K562 (cell line): ENCODE data around the gene NEURL2. TPM values are rescaled to one million over a fixed set of nuclear protein-coding genes. Genes with fewer than 3 reads are reported as not detected.
A peak's percentile ranks its signal among the peaks of the same experiment; 100 is the strongest.

ENCODE experiments used
- NFXL1 ChIP-seq: fragments of 450-650 bp; formaldehyde crosslinking; IDR thresholded peaks from 2 replicates; pipeline ENCODE4 v1.4.0; 2021; ENCODE audit warnings: mild to moderate bottlenecking
- NR4A1 ChIP-seq, 2 experiments: fragments of 250-450 bp in 1 of 2; fragments of 450-650 bp in 1 of 2; sonication (Bioruptor Pico) in 1 of 2; IDR thresholded peaks; 2 replicates each; pipeline versions ENCODE4 v1.4.0 to v1.6.1; 2016 to 2020; ENCODE audit warnings: mild to moderate bottlenecking in 2 of 2, missing compliant biosample characterization in 1 of 2, missing genetic modification characterization in 1 of 2, moderate library complexity in 1 of 2
- PTRF ChIP-seq: fragments of 450-650 bp; IDR thresholded peaks from 2 replicates; pipeline ENCODE4 v1.6.1; 2016; ENCODE audit warnings: mild to moderate bottlenecking, missing genetic modification characterization, missing compliant biosample characterization
- SAFB2 ChIP-seq: fragments of 200-400 bp; formaldehyde crosslinking; IDR thresholded peaks from 2 replicates; pipeline ENCODE4 v1.6.1; 2018; ENCODE audit warnings: borderline replicate concordance, low read length, low read depth, moderate library complexity; ENCODE audit not compliant: severe bottlenecking
- SMARCA5 ChIP-seq: fragments of 450-650 bp; IDR thresholded peaks from 2 replicates; pipeline ENCODE4 v1.6.1; 2016
- SNIP1 ChIP-seq: fragments of 450-650 bp; IDR thresholded peaks from 2 replicates; pipeline ENCODE4 v1.7.1; 2017; ENCODE audit warnings: low read depth, mild to moderate bottlenecking
- TRIM25 ChIP-seq: fragments of 450-650 bp; IDR thresholded peaks from 2 replicates; pipeline ENCODE4 v1.7.0; 2016; ENCODE audit warnings: borderline replicate concordance
- ZBTB17 ChIP-seq: fragments of 450-650 bp; formaldehyde crosslinking; IDR thresholded peaks from 2 replicates; pipeline ENCODE4 v1.4.0; 2020; ENCODE audit warnings: mild to moderate bottlenecking
- ZBTB2 ChIP-seq: fragments of 450-650 bp; IDR thresholded peaks from 2 replicates; pipeline ENCODE4 v1.6.1; 2016; ENCODE audit warnings: antibody characterized with exemption
- ZBTB9 ChIP-seq: fragments of 450-650 bp; formaldehyde crosslinking; IDR thresholded peaks from 2 replicates; pipeline ENCODE4 v1.4.0; 2020; ENCODE audit warnings: mild to moderate bottlenecking, moderate library complexity
- ZC3H4 ChIP-seq: sonication (generic); formaldehyde crosslinking; IDR thresholded peaks from 2 replicates; pipeline ENCODE4 v1.9.0; 2021; ENCODE audit warnings: missing genetic modification reagents, borderline replicate concordance
- ZEB2 ChIP-seq: fragments of 450-650 bp; IDR thresholded peaks from 2 replicates; pipeline ENCODE4 v1.6.1; 2016
- ZNF165 ChIP-seq: fragments of 250-450 bp; sonication (Bioruptor Pico); IDR thresholded peaks from 2 replicates; pipeline ENCODE4 v1.4.0; 2020; ENCODE audit warnings: borderline replicate concordance
- polyA plus RNA-seq, 8 experiments: library from polyadenylated mRNA; depleted of rRNA in 4 of 8; stranded (reverse) in 5 of 8; unstranded in 3 of 8; fragments of >200 nt; fragmentation: Nextera tagmentation in 2 of 8; fragmentation: Illumina TruSeq in 1 of 8; extraction: Ambion mirVana in 2 of 8; extraction: Trizol in 1 of 8; gene quantifications; 2 replicates each; pipeline versions ENCODE4 v1.2.1 to v1.2.3, GENCODE V29; 2011 to 2014; ENCODE audit warnings: inconsistent platforms in 1 of 8, missing spikeins in 1 of 8
- total RNA-seq, 7 experiments: library from RNA; depleted of rRNA in 6 of 7; stranded (reverse); fragments of >200 nt in 6 of 7; fragmentation: Illumina TruSeq in 2 of 7; extraction: Trizol in 2 of 7; gene quantifications; 2 replicates each; pipeline versions ENCODE4 v1.2.1 to v1.2.3, GENCODE V29; 2011 to 2021; ENCODE audit warnings: low replicate concordance in 1 of 7
- TF ChIP-seq, protein P1 (sequence below): sonication (generic); formaldehyde crosslinking; IDR thresholded peaks from 2 replicates; pipeline ENCODE4 v1.8.0; 2022; ENCODE audit warnings: missing genetic modification reagents, mild to moderate bottlenecking, borderline replicate concordance
- TF ChIP-seq, protein P2 (sequence below): fragments of 250-450 bp; sonication (Bioruptor Pico); IDR thresholded peaks from 2 replicates; pipeline ENCODE4 v1.8.0; 2021; ENCODE audit warnings: moderate library complexity, mild to moderate bottlenecking, inconsistent platforms
- TF ChIP-seq, protein P3 (sequence below): fragments of 450-650 bp; IDR thresholded peaks from one replicate; pipeline ENCODE4 v1.6.1; 2018; ENCODE audit warnings: mild to moderate bottlenecking, moderate library complexity; ENCODE audit not compliant: partially characterized antibody

Gene NEURL2
- total and polyA plus RNA-seq, 9 of the 15 experiments (the other 6 are each of a cell fraction or from before 2014, with no cell fraction given), result 0.22 to 1.9 (median 0.50) TPM; not detected in 1

- TF ChIP-seq ZBTB2, result no peak
- no peak for TF ChIP-seq ZEB2
- no peak for TF ChIP-seq NR4A1 (CRISPR knock-in tag; IDR thresholded peaks at IDR 0.05)
- TF ChIP-seq NR4A1 (tag; IDR thresholded peaks at IDR 0.05), result no peak
- TF ChIP-seq, protein P1, sequence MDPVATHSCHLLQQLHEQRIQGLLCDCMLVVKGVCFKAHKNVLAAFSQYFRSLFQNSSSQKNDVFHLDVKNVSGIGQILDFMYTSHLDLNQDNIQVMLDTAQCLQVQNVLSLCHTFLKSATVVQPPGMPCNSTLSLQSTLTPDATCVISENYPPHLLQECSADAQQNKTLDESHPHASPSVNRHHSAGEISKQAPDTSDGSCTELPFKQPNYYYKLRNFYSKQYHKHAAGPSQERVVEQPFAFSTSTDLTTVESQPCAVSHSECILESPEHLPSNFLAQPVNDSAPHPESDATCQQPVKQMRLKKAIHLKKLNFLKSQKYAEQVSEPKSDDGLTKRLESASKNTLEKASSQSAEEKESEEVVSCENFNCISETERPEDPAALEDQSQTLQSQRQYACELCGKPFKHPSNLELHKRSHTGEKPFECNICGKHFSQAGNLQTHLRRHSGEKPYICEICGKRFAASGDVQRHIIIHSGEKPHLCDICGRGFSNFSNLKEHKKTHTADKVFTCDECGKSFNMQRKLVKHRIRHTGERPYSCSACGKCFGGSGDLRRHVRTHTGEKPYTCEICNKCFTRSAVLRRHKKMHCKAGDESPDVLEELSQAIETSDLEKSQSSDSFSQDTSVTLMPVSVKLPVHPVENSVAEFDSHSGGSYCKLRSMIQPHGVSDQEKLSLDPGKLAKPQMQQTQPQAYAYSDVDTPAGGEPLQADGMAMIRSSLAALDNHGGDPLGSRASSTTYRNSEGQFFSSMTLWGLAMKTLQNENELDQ (CRISPR knock-in tag), result no peak
- TF ChIP-seq, protein P2, sequence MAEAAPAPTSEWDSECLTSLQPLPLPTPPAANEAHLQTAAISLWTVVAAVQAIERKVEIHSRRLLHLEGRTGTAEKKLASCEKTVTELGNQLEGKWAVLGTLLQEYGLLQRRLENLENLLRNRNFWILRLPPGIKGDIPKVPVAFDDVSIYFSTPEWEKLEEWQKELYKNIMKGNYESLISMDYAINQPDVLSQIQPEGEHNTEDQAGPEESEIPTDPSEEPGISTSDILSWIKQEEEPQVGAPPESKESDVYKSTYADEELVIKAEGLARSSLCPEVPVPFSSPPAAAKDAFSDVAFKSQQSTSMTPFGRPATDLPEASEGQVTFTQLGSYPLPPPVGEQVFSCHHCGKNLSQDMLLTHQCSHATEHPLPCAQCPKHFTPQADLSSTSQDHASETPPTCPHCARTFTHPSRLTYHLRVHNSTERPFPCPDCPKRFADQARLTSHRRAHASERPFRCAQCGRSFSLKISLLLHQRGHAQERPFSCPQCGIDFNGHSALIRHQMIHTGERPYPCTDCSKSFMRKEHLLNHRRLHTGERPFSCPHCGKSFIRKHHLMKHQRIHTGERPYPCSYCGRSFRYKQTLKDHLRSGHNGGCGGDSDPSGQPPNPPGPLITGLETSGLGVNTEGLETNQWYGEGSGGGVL (CRISPR knock-in tag), result no peak
- TF ChIP-seq PTRF, result no peak
- no peak for TF ChIP-seq NFXL1 (CRISPR knock-in tag)
- TF ChIP-seq ZNF165 (CRISPR knock-in tag), result no peak
- TF ChIP-seq, protein P3, sequence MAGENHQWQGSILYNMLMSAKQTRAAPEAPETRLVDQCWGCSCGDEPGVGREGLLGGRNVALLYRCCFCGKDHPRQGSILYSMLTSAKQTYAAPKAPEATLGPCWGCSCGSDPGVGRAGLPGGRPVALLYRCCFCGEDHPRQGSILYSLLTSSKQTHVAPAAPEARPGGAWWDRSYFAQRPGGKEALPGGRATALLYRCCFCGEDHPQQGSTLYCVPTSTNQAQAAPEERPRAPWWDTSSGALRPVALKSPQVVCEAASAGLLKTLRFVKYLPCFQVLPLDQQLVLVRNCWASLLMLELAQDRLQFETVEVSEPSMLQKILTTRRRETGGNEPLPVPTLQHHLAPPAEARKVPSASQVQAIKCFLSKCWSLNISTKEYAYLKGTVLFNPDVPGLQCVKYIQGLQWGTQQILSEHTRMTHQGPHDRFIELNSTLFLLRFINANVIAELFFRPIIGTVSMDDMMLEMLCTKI, result no peak
- TF ChIP-seq SMARCA5, result peak; percentile 52; the same call in 1 of the 2 replicates
- no peak for TF ChIP-seq ZC3H4 (CRISPR knock-in tag)
- no peak for TF ChIP-seq SAFB2
- TF ChIP-seq ZBTB17, result no peak
- TF ChIP-seq ZBTB9 (CRISPR knock-in tag), result no peak
- no peak for TF ChIP-seq SNIP1
- 0 out of 2 replicates have a peak, but pooled peaks have one; percentile 49 for TF ChIP-seq TRIM25
Observed at GRCh38 chr20:45909817-45910669, 19.0 kb upstream of the NEURL2 start (continued).
